Head of caudate nucleus (tissue), 42 donors: ENCODE results near the gene UFM1.
"Not testable (repeated sequence)": the region's sequence is repeated elsewhere in the genome, so short reads cannot be mapped to it uniquely, and the experiment has no call there.

Source experiments
- DNase-seq, 42 donors: peaks; one replicate each; pipeline versions ENCODE4 v3.0.0 to v3.0.0-alpha.2; 2020 to 2021; ENCODE audit warnings: mixed read lengths in 7 of 42
- intact Hi-C: fragments of 100-400 bp; cut with DNase I; formaldehyde crosslinking; loops from one replicate; pipeline ENCODE4 v1.15.0; 2022

Gene UFM1

GRCh38 chr13:38363219-38363618 lies 13.6 kb downstream of the UFM1 start:
- no peak for DNase-seq
- intact Hi-C loops, result no loop called here

- DNase-seq, result peak in 1 of 42 donors; percentile 24
These were observed 14.1 kb downstream of the UFM1 start for GRCh38 chr13:38363746-38364145.

GRCh38 chr13:38365661-38366060 lies 16.0 kb downstream of the UFM1 start:
- DNase-seq, result no peak
- intact Hi-C loops, result no loop called here

More at GRCh38 chr13:38363746-38364145, 14.1 kb downstream of the UFM1 start:
- intact Hi-C loops, result not testable (repeated sequence)

- no peak for DNase-seq
- intact Hi-C loops, result no loop called here
These were observed 17.4 kb downstream of the UFM1 start for GRCh38 chr13:38366954-38367645.

GRCh38 chr13:38369058-38369457 lies 19.4 kb downstream of the UFM1 start:
- DNase-seq, result no peak
- intact Hi-C loops, result no loop called here

GRCh38 chr13:38370096-38370495 lies 20.4 kb downstream of the UFM1 start:
- DNase-seq, intact Hi-C loops: not testable (repeated sequence)

- intact Hi-C loops, result no loop called here
- no peak for DNase-seq
These were observed 23.3 kb downstream of the UFM1 start for GRCh38 chr13:38372820-38373383.

GRCh38 chr13:38376546-38376945 lies 26.9 kb downstream of the UFM1 start:
- intact Hi-C loops, result no loop called here
- no peak for DNase-seq

GRCh38 chr13:38381890-38382289 lies 32.2 kb downstream of the UFM1 start:
- intact Hi-C loops, result no loop called here
- no peak for DNase-seq

GRCh38 chr13:38382946-38383345 lies 33.3 kb downstream of the UFM1 start:
- intact Hi-C loops, result no loop called here
- DNase-seq, result no peak

- DNase-seq, result no peak
- intact Hi-C loops, result no loop called here
These were observed 34.5 kb downstream of the UFM1 start for GRCh38 chr13:38384171-38384570.

- intact Hi-C loops, result no loop called here
- DNase-seq, result no peak
These were observed 35.7 kb downstream of the UFM1 start for GRCh38 chr13:38385153-38385891.

- no peak for DNase-seq
- intact Hi-C loops, result no loop called here
These were observed 36.8 kb downstream of the UFM1 start for GRCh38 chr13:38386421-38386820.

GRCh38 chr13:38391341-38391740 lies 41.7 kb downstream of the UFM1 start:
- DNase-seq, result no peak
- intact Hi-C loops, result no loop called here

- intact Hi-C loops, result no loop called here
- DNase-seq, result no peak
These were observed 45.3 kb downstream of the UFM1 start for GRCh38 chr13:38394777-38395496.

GRCh38 chr13:38395497-38395788 lies 45.8 kb downstream of the UFM1 start:
- DNase-seq, result no peak
- intact Hi-C loops, result no loop called here

GRCh38 chr13:38398711-38399493 lies 49.3 kb downstream of the UFM1 start:
- intact Hi-C loops, result no loop called here
- DNase-seq, result no peak

GRCh38 chr13:38399535-38399934 lies 49.9 kb downstream of the UFM1 start:
- intact Hi-C loops, result no loop called here
- DNase-seq, result no peak

GRCh38 chr13:38401276-38401675 lies 51.6 kb downstream of the UFM1 start:
- intact Hi-C loops, result no loop called here
- no peak for DNase-seq
